Measurements from ENCODE around the gene LIMS2.

Gene LIMS2

DNA sequence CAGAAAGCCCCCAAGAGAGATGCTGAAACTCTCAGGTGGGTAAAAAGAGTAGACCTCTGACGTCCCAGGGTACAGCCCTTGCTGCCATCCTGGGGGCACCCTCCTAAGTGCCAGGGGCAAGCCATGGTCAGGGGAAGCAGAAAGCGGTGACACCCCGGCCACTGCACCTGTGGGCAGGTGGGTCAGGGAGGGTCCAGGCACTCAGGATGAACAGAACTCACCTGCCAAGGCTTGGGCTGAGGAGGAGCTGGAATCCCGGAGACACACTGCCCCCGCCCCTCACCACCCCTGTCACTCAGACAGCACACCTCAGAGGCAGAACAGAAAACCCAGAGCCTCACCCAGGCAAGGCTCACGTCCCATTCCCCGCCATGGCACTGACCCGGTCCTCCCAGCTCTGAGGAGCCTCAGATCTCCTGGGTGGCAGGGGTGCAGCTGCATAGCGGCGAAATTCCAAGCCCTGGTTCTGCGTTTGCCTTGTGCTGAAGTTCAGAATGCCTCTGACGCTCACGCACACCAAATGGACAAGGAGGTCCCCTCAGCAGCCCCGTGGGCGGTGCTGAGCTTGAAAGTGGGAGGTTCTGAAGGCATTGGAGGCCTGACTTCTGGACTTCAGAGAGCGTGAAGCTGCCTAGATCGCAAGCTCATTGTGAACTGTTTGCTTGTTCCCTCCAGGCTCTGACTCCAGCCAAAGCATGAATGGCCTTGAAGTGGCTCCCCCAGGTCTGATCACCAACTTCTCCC, 25.1 kb downstream of the LIMS2 start:
- no peaks in the 10 kb centered on the region for H3K9me3 ChIP-seq (ENCODE audit: insufficient read depth, low read depth, low read length)
- TF ChIP-seq, protein P1, sequence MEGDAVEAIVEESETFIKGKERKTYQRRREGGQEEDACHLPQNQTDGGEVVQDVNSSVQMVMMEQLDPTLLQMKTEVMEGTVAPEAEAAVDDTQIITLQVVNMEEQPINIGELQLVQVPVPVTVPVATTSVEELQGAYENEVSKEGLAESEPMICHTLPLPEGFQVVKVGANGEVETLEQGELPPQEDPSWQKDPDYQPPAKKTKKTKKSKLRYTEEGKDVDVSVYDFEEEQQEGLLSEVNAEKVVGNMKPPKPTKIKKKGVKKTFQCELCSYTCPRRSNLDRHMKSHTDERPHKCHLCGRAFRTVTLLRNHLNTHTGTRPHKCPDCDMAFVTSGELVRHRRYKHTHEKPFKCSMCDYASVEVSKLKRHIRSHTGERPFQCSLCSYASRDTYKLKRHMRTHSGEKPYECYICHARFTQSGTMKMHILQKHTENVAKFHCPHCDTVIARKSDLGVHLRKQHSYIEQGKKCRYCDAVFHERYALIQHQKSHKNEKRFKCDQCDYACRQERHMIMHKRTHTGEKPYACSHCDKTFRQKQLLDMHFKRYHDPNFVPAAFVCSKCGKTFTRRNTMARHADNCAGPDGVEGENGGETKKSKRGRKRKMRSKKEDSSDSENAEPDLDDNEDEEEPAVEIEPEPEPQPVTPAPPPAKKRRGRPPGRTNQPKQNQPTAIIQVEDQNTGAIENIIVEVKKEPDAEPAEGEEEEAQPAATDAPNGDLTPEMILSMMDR (conservative IDR thresholded peaks at IDR 0.05; ENCODE audit: low read length), result no peak
- no peak for TF ChIP-seq EZH2phosphoT487 (IDR thresholded peaks at IDR 0.05; ENCODE audit: borderline replicate concordance)
- H3K79me2 ChIP-seq (ENCODE audit: insufficient read depth, low read length), result no peaks in the 10 kb centered on the region
- H3K27me3 ChIP-seq (ENCODE audit: insufficient read depth, low read length, poor library complexity, severe bottlenecking), result no peaks in the 10 kb centered on the region
- no peak overlapping the region for H3K9ac ChIP-seq (ENCODE audit: low read depth, low read length, poor library complexity, severe bottlenecking)
- H3K9me2 ChIP-seq (replicated peaks; ENCODE audit: low read depth, low read length), result no peaks in the 10 kb centered on the region
- no peak overlapping the region for H3K4me3 ChIP-seq (ENCODE audit: low read length, poor library complexity, severe bottlenecking)
- no peak overlapping the region for H3K4me2 ChIP-seq (ENCODE audit: low read depth, low read length, poor library complexity, severe bottlenecking)
- no peaks in the 10 kb centered on the region for H3F3A ChIP-seq (ENCODE audit: low read depth)
- no peak overlapping the region for H2AFZ ChIP-seq (ENCODE audit: low read length)
- H3K4me1 ChIP-seq (ENCODE audit: insufficient read depth, low read length, poor library complexity, severe bottlenecking), result peaks cover 21% of the 10 kb centered on the region
- H3K36me3 ChIP-seq (ENCODE audit: insufficient read depth, low read length), result no peaks in the 10 kb centered on the region
- no peaks in the 10 kb centered on the region for H4K20me1 ChIP-seq (ENCODE audit: insufficient read depth, low read length, poor library complexity, severe bottlenecking)

DNA sequence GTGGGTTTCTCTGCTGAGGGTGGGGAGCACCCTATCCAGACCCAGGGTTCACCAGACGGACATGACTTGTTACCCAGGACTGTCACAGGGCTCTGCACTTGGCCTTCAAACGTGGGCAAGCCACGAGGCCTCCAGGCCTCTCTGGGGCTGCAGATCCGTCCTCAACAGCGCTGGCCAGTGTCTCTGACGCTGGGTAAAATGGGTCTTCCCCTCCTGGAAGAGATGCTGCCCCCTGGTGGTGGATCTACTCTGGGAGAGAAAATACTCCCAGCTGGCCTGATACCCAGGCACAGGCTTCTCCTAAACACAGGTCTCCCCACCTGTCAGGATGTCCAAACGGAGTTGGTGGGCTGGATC, 25.7 kb downstream of the LIMS2 start:
- H3K27me3 ChIP-seq (ENCODE audit: insufficient read depth, low read length, poor library complexity, severe bottlenecking), result no peaks in the 10 kb centered on the region
- TF ChIP-seq, protein P1 (conservative IDR thresholded peaks at IDR 0.05; ENCODE audit: low read length), result peak; percentile 89
- TF ChIP-seq EZH2phosphoT487 (IDR thresholded peaks at IDR 0.05; ENCODE audit: borderline replicate concordance), result no peak
- peak overlapping the region; percentile 81 for H2AFZ ChIP-seq (ENCODE audit: low read length)
- H4K20me1 ChIP-seq (ENCODE audit: insufficient read depth, low read length, poor library complexity, severe bottlenecking), result no peaks in the 10 kb centered on the region
- H3K36me3 ChIP-seq (ENCODE audit: insufficient read depth, low read length), result no peaks in the 10 kb centered on the region
- peak overlapping the region; percentile 41 for H3K4me2 ChIP-seq (ENCODE audit: low read depth, low read length, poor library complexity, severe bottlenecking)
- peak overlapping the region; percentile 54 for H3K9ac ChIP-seq (ENCODE audit: low read depth, low read length, poor library complexity, severe bottlenecking)
- no peaks in the 10 kb centered on the region for H3K9me3 ChIP-seq (ENCODE audit: insufficient read depth, low read depth, low read length)
- H3K9me2 ChIP-seq (replicated peaks; ENCODE audit: low read depth, low read length), result no peaks in the 10 kb centered on the region
- peaks cover 22% of the 10 kb centered on the region for H3K4me1 ChIP-seq (ENCODE audit: insufficient read depth, low read length, poor library complexity, severe bottlenecking)
- no peak overlapping the region for H3K4me3 ChIP-seq (ENCODE audit: low read length, poor library complexity, severe bottlenecking)
- no peaks in the 10 kb centered on the region for H3F3A ChIP-seq (ENCODE audit: low read depth)
- no peaks in the 10 kb centered on the region for H3K79me2 ChIP-seq (ENCODE audit: insufficient read depth, low read length)

DNA sequence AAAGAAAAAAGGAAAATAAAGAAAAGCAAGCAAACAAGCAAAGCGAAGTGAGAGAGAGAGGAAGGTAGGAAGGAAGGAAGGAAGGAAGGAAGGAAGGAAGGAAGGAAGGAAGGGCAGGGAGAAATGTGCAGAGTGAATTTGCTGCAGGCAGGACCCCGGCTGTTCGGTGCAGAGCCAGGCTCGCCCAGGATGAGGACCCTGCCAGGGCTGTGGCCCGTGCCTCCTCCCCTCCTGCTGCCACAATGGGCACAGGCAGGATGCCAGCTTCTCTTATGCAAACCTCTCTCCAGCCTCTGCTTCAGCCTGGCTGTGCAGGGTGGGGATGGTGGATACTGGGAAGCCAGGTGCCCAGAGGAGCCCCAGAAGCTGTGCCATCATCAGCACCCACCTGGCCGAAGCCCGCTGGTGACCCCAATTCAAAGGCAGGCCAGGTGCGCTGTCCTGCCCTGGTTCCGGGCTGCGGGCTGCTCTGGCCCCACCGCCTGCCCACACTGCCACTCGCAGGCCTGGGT, 26.2 kb downstream of the LIMS2 start:
- TF ChIP-seq EZH2phosphoT487 (IDR thresholded peaks at IDR 0.05; ENCODE audit: borderline replicate concordance), result no peak
- TF ChIP-seq, protein P1 (conservative IDR thresholded peaks at IDR 0.05; ENCODE audit: low read length), result no peak
- Histone ChIP-seq H3K9ac (ENCODE audit: low read depth, low read length, poor library complexity, severe bottlenecking) (peak overlapping the region; percentile 54), H3K4me1 (ENCODE audit: insufficient read depth, low read length, poor library complexity, severe bottlenecking) (peaks cover 24% of the 10 kb centered on the region)

More for the DNA sequence above, 26.2 kb downstream of the LIMS2 start:
- Histone ChIP-seq H3F3A (ENCODE audit: low read depth) (no peaks in the 10 kb centered on the region), H3K79me2 (ENCODE audit: insufficient read depth, low read length) (no peaks in the 10 kb centered on the region), H2AFZ (ENCODE audit: low read length) (peak overlapping the region; percentile 81), H3K9me3 (ENCODE audit: insufficient read depth, low read depth, low read length) (no peaks in the 10 kb centered on the region), H3K9me2 (replicated peaks; ENCODE audit: low read depth, low read length) (no peaks in the 10 kb centered on the region), H3K4me3 (ENCODE audit: low read length, poor library complexity, severe bottlenecking) (no peak overlapping the region), H3K27me3 (ENCODE audit: insufficient read depth, low read length, poor library complexity, severe bottlenecking) (no peaks in the 10 kb centered on the region), H4K20me1 (ENCODE audit: insufficient read depth, low read length, poor library complexity, severe bottlenecking) (no peaks in the 10 kb centered on the region), H3K36me3 (ENCODE audit: insufficient read depth, low read length) (no peaks in the 10 kb centered on the region), H3K4me2 (ENCODE audit: low read depth, low read length, poor library complexity, severe bottlenecking) (peak overlapping the region; percentile 41)

All from Loucy (cell line).